Endothelial cell of umbilical vein (primary cell): Measurements from ENCODE around the gene EFTUD2. TPM values are rescaled to one million over a fixed set of nuclear protein-coding genes. Genes with fewer than 3 reads are reported as not detected.

Experiments used
- BruUV-seq: library from RNA; stranded (reverse); fragments of 400-500 nt; replicated peaks from 2 replicates; lab custom pipeline; 2021; lab: Mats Ljungman, UMichigan
- CTCF ChIA-PET: fragments of 300-600, 350-600 bp; sonication (Branson Sonifier 250); formaldehyde crosslinking; loops from one replicate; lab custom pipeline; 2021; ENCODE audit warnings: antibody characterized with exemption, inconsistent platforms; lab: Charles Lee
- POLR2A ChIA-PET: fragments of 300-600, 350-600 bp; sonication (Branson Sonifier 250); formaldehyde crosslinking; loops from one replicate; lab custom pipeline; 2021; ENCODE audit warnings: antibody characterized with exemption, inconsistent platforms; lab: Charles Lee
- DNase-seq: peaks from one replicate; pipeline ENCODE4 v3.0.0-alpha.2; 2011; ENCODE audit warnings: low read depth, low spot score
- FAIRE-seq: peaks from 2 replicates; lab custom pipeline; 2011; peaks lifted over from hg19 to GRCh38; lab: Jason Lieb, UNC
- H2AFZ ChIP-seq: 2 replicates; pipeline ENCODE4 v1.6.0; 2012; ENCODE audit warnings: low read depth, low read length, control low read depth, inconsistent platforms
- H3K27ac ChIP-seq: 2 replicates; pipeline ENCODE4 v1.5.1; 2011; ENCODE audit warnings: low read depth, mild to moderate bottlenecking, control low read depth, low read length, moderate library complexity; ENCODE audit not compliant: insufficient read depth
- H3K27me3 ChIP-seq, 2 experiments: 2 replicates each; pipeline versions ENCODE4 v1.6.0 to v1.6.1; 2011; ENCODE audit warnings: low read length in 2 of 2, mixed read lengths in 1 of 2; ENCODE audit not compliant: control insufficient read depth in 2 of 2, insufficient read depth in 2 of 2
- H3K36me3 ChIP-seq, 2 experiments: 2 replicates in 1 of 2; 3 replicates in 1 of 2; pipeline ENCODE4 v1.5.1; 2011; ENCODE audit warnings: low read length in 2 of 2, mild to moderate bottlenecking in 1 of 2, moderate library complexity in 1 of 2; ENCODE audit not compliant: control insufficient read depth in 2 of 2, insufficient read depth in 2 of 2; ENCODE audit errors: extremely low read depth in 1 of 2
- H3K4me1 ChIP-seq: 3 replicates; pipeline ENCODE4 v1.5.1; 2011; ENCODE audit warnings: mild to moderate bottlenecking, low read length; ENCODE audit not compliant: control insufficient read depth, insufficient read depth; ENCODE audit errors: extremely low read depth
- H3K4me2 ChIP-seq: 2 replicates; pipeline ENCODE4 v1.6.1; 2011; ENCODE audit warnings: low read length, control low read depth, mixed read lengths; ENCODE audit not compliant: insufficient read depth
- H3K4me3 ChIP-seq, 3 experiments: fragments of 200-600 bp in 1 of 3; sonication (generic), shearing (Covaris generic) in 1 of 3; replicated peaks in 1 of 3; 2 replicates each; pipeline ENCODE4 v1.5.1; 2011 to 2016; ENCODE audit warnings: control low read depth in 3 of 3, low read length in 3 of 3, mild to moderate bottlenecking in 2 of 3, inconsistent platforms in 1 of 3, low read depth in 1 of 3, moderate library complexity in 1 of 3; ENCODE audit not compliant: insufficient read depth in 1 of 3
- H3K79me2 ChIP-seq: 2 replicates; pipeline ENCODE4 v1.6.0; 2012; ENCODE audit warnings: low read length, inconsistent platforms; ENCODE audit not compliant: control insufficient read depth, insufficient read depth
- H3K9ac ChIP-seq: replicated peaks from 2 replicates; pipeline ENCODE3; 2011; ENCODE audit warnings: low read length, control low read depth; ENCODE audit not compliant: insufficient read depth; ENCODE audit errors: extremely low read depth
- H3K9me1 ChIP-seq: replicated peaks from 3 replicates; pipeline ENCODE4 v1.6.0; 2011; ENCODE audit warnings: mild to moderate bottlenecking, low read length; ENCODE audit not compliant: control insufficient read depth, insufficient read depth; ENCODE audit errors: extremely low read depth
- H3K9me3 ChIP-seq: replicated peaks from 2 replicates; pipeline ENCODE4 v1.5.1; 2012; ENCODE audit warnings: low read length, inconsistent platforms; ENCODE audit not compliant: control insufficient read depth, insufficient read depth
- H4K20me1 ChIP-seq: replicated peaks from 2 replicates; pipeline ENCODE3; 2011; ENCODE audit warnings: mild to moderate bottlenecking, low read length; ENCODE audit not compliant: control insufficient read depth, insufficient read depth; ENCODE audit errors: extremely low read depth
- CTCF ChIP-seq, 2 donors: IDR thresholded peaks; 1 replicate in 1 of 2; 2 replicates in 1 of 2; pipeline ENCODE4 v1.5.1; 2011; ENCODE audit warnings: low read length in 2 of 2, mild to moderate bottlenecking in 2 of 2, moderate library complexity in 2 of 2, control low read depth in 1 of 2, inconsistent platforms in 1 of 2, low read depth in 1 of 2; ENCODE audit not compliant: insufficient read depth in 1 of 2; ENCODE audit errors: extremely low read depth in 1 of 2
- EZH2 ChIP-seq: IDR thresholded peaks from 2 replicates; pipeline ENCODE4 v1.6.1; 2012; ENCODE audit warnings: borderline replicate concordance, low read depth, mild to moderate bottlenecking, moderate library complexity, low read length, inconsistent platforms; ENCODE audit not compliant: severe bottlenecking
- FOS ChIP-seq: IDR thresholded peaks from 2 replicates; pipeline ENCODE4 v1.6.1; 2011; ENCODE audit warnings: mild to moderate bottlenecking, low read length, moderate library complexity, borderline replicate concordance; ENCODE audit not compliant: insufficient read depth
- GATA2 ChIP-seq: IDR thresholded peaks from 2 replicates; pipeline ENCODE4 v1.7.0; 2011; ENCODE audit warnings: low read depth, mild to moderate bottlenecking, moderate library complexity, mixed read lengths, low read length; ENCODE audit not compliant: insufficient read length, insufficient read depth
- JUN ChIP-seq: IDR thresholded peaks from 2 replicates; pipeline ENCODE4 v1.6.1; 2011; ENCODE audit warnings: borderline replicate concordance, low read depth; ENCODE audit not compliant: insufficient read length, insufficient read depth
- MAX ChIP-seq: IDR thresholded peaks from 2 replicates; pipeline ENCODE4 v1.6.1; 2011; ENCODE audit not compliant: insufficient read depth, insufficient read length
- MYC ChIP-seq: IDR thresholded peaks from one replicate; pipeline ENCODE4 v1.6.1; 2011; ENCODE audit warnings: mild to moderate bottlenecking, low read depth, low read length
- POLR2A ChIP-seq: IDR thresholded peaks from 2 replicates; pipeline ENCODE4 v1.6.1; 2012; ENCODE audit warnings: low read depth, mild to moderate bottlenecking, control low read depth, low read length
- POLR2AphosphoS5 ChIP-seq: IDR thresholded peaks from 2 replicates; pipeline ENCODE4 v1.6.1; 2012; ENCODE audit warnings: low read depth, mild to moderate bottlenecking, control low read depth, low read length, moderate library complexity; ENCODE audit not compliant: insufficient read depth
- dilution Hi-C: fragments of 300-500 bp; cut with MboI; formaldehyde crosslinking; loops from one replicate; pipeline ENCODE4 v1.15.0; 2019; ENCODE audit warnings: low sequenced_read_pairs; ENCODE audit not compliant: extremely low pct_ligation_motif_present
- intact Hi-C: fragments of 100-400 bp; cut with micrococcal nuclease; formaldehyde crosslinking; loops from one replicate; pipeline ENCODE4 v1.10.0; 2022
- polyA plus RNA-seq, 4 experiments: library from polyadenylated mRNA; depleted of rRNA in 3 of 4; stranded (reverse) in 3 of 4; unstranded in 1 of 4; fragments of >200 nt; gene quantifications; 2 replicates each; pipeline versions ENCODE4 v1.2.1 to v1.2.3, GENCODE V29; 2011 to 2012; ENCODE audit warnings: missing spikeins in 1 of 4
- total RNA-seq: library from RNA; stranded (reverse); gene quantifications from 2 replicates; pipeline ENCODE4 v1.2.3, GENCODE V29; 2021

The EFTUD2 gene
- total and polyA plus RNA-seq, 2 donors (not counting 3 experiments of a cell fraction or from before 2014, with no cell fraction given) = 125 to 170 TPM

GRCh38 chr17:44889003-44889402 lies 10.2 kb downstream of the EFTUD2 start:
- BruUV-seq = no TSS peak
- H2AFZ ChIP-seq = no peak overlapping the region
- H3K9me1 ChIP-seq = peaks cover 3% of the 10 kb centered on the region
- TF ChIP-seq FOS (no peak), POLR2A (no peak), CTCF (IDR thresholded peaks at IDR 0.05; ENCODE audit: extremely low read depth in 1 of 2, insufficient read depth in 1 of 2, low read depth in 1 of 2, low read length in 2 of 2) (no peak), POLR2AphosphoS5 (no peak), MAX (no peak), EZH2 (no peak), JUN (no peak), MYC (no peak), GATA2 (no peak)
- no peak overlapping the region for H3K27ac ChIP-seq
- FAIRE-seq = no peak
- no peak overlapping the region for H3K9ac ChIP-seq
- ChIA-PET POLR2A (interaction anchor here (1.1 kb wide), 1 partner anchor 11 kb away, joined by 3 read pairs; the partner anchor contains the start of gene EFTUD2), CTCF (interaction anchor here (1.2 to 1.4 kb wide), 2 partner anchors 10 kb away, joined by 4 to 6 read pairs; partner anchors contain the start of gene EFTUD2)
- no peaks in the 10 kb centered on the region for H3K27me3 ChIP-seq
- dilution Hi-C loops = no loop called here
- no peaks in the 10 kb centered on the region for H3K9me3 ChIP-seq
- no peak overlapping the region for H3K4me2 ChIP-seq
- H3K4me1 ChIP-seq = no peaks in the 10 kb centered on the region
- intact Hi-C loops = no loop called here
- H3K36me3 ChIP-seq = peaks cover 21 to 31% of the 10 kb centered on the region in 2 experiments
- H4K20me1 ChIP-seq = no peaks in the 10 kb centered on the region
- peaks cover 62% of the 10 kb centered on the region for H3K79me2 ChIP-seq
- no peak for DNase-seq
- H3K4me3 ChIP-seq = no peak overlapping the region
